ENCODE measurements around the gene RBM28. TPM values are rescaled to one million over a fixed set of nuclear protein-coding genes. Genes with fewer than 3 reads are reported as not detected.

The RBM28 gene
- total and polyA plus RNA-seq, 10 of the 15 experiments (the other 5 are each of a cell fraction or from before 2014, with no cell fraction given), result 14.3 to 50.4 (median 32.8) TPM

- no peaks in the 10 kb centered on the region for H3K4me1 ChIP-seq (ENCODE audit: control insufficient read depth, insufficient read depth, low read length)
- TF ChIP-seq CHD1 (IDR thresholded peaks at IDR 0.05; ENCODE audit: low read depth, low read length), result no peak
- TF ChIP-seq WRNIP1 (IDR thresholded peaks at IDR 0.05; ENCODE audit: borderline replicate concordance, low read depth, low read length), result no peak
- TF ChIP-seq ZNF274 (IDR thresholded peaks at IDR 0.05; ENCODE audit: insufficient read depth, insufficient read length), result no peak
- no peak for TF ChIP-seq MXI1 (IDR thresholded peaks at IDR 0.05; ENCODE audit: low read depth, low read length)
- TF ChIP-seq SUPT20H (IDR thresholded peaks at IDR 0.05; ENCODE audit: borderline replicate concordance, control insufficient read depth, low read depth, low read length), result no peak
- TF ChIP-seq SP1 (IDR thresholded peaks at IDR 0.05; ENCODE audit: low read depth, low read length), result no peak
- no peak for TF ChIP-seq NFYA (IDR thresholded peaks at IDR 0.05; ENCODE audit: borderline replicate concordance, low read depth, low read length)
- no peak for TF ChIP-seq POLR2A (IDR thresholded peaks at IDR 0.05; ENCODE audit: low read depth, low read length)
- TF ChIP-seq GABPA (IDR thresholded peaks at IDR 0.05; ENCODE audit: low read depth), result no peak
- TF ChIP-seq JUND (IDR thresholded peaks at IDR 0.05; ENCODE audit: low read depth, low read length), result no peak
- TF ChIP-seq ZBED1 (IDR thresholded peaks at IDR 0.05; ENCODE audit: borderline replicate concordance), result no peak
- no peak for TF ChIP-seq E2F8 (IDR thresholded peaks at IDR 0.05; ENCODE audit: low read depth, partially characterized antibody)
- TF ChIP-seq CHD4 (IDR thresholded peaks at IDR 0.05), result no peak
- no peak overlapping the region for H3K27ac ChIP-seq (ENCODE audit: control insufficient read depth, insufficient read depth)
- FAIRE-seq (no peak), ATAC-seq (no peak), DNase-seq (ENCODE audit: low read depth, low spot score) (no peak)
- no peaks in the 10 kb centered on the region for H3K79me2 ChIP-seq (ENCODE audit: control insufficient read depth, insufficient read depth, low read length)
- no peaks in the 10 kb centered on the region for H3K9me3 ChIP-seq (replicated peaks; ENCODE audit: control insufficient read depth, insufficient read depth, low read length)
- 81% methylated on average over 4 of the region's 4 CpGs for WGBS (ENCODE audit: insufficient coverage, insufficient replicate concordance, low lambda C conversion rate, missing lambda C conversion rate)
- no peaks in the 10 kb centered on the region for H4K20me1 ChIP-seq (ENCODE audit: control insufficient read depth, insufficient read depth)
- ChIA-PET CTCF (interaction anchor here (0.9 to 1.0 kb wide), 2 partner anchors 17 to 22 kb away, joined by 4 read pairs; no protein-coding TSS in a partner anchor), RAD21 (ENCODE audit: unreplicated experiment) (interaction anchor here (0.6 kb wide), 1 partner anchor 244 kb away, joined by 3 read pairs; no protein-coding TSS in a partner anchor), POLR2A (no interaction called here), SMC1A (ENCODE audit: uncharacterized antibody, unreplicated experiment) (no interaction called here)
- no peak overlapping the region for H3K9ac ChIP-seq (ENCODE audit: control insufficient read depth, insufficient read depth, low read length)
- H2AFZ ChIP-seq (ENCODE audit: control insufficient read depth, low read depth, low read length), result no peak overlapping the region
- intact Hi-C loops (cut with micrococcal nuclease; ENCODE audit: unreplicated experiment), result no loop called here
- peaks cover 18 to 32% of the 10 kb centered on the region in 2 experiments for H3K27me3 ChIP-seq (replicated peaks in 1 of 2; ENCODE audit: control insufficient read depth in 2 of 2, insufficient read depth in 2 of 2, low read length in 1 of 2)
- in situ Hi-C loops (cut with MboI), result no loop called here
- BruUV-seq (replicated peaks), result no TSS peak
- no peaks in the 10 kb centered on the region for H3K36me3 ChIP-seq (ENCODE audit: control insufficient read depth in 2 of 2, insufficient read depth in 2 of 2, low read length in 1 of 2)
- no peak overlapping the region for H3K4me3 ChIP-seq
- no peak overlapping the region for H3K4me2 ChIP-seq (ENCODE audit: control insufficient read depth, insufficient read depth)
Measured at GRCh38 chr7:128364166-128364870, 20.6 kb upstream of the RBM28 start.
